Vagina (tissue), 2 donors: ENCODE measurements around the gene ETV4.

Experiments
- CTCF ChIP-seq, 3 experiments: fragments of 450-650 bp in 2 of 3; fragments of 200-600 bp in 1 of 3; sonication (generic) in 1 of 3; IDR thresholded peaks; one replicate each; pipeline ENCODE4 v1.5.1; 2017 to 2019; ENCODE audit warnings: antibody characterized with exemption in 3 of 3, mild to moderate bottlenecking in 2 of 3, moderate library complexity in 2 of 3
- POLR2AphosphoS5 ChIP-seq, 2 donors: sonication (generic); formaldehyde crosslinking; IDR thresholded peaks; one replicate each; pipeline ENCODE4 v1.9.0; 2017; ENCODE audit warnings: antibody characterized with exemption in 2 of 2, mild to moderate bottlenecking in 2 of 2, low read depth in 1 of 2; ENCODE audit not compliant: insufficient read depth in 1 of 2

- TF ChIP-seq CTCF (IDR thresholded peaks at IDR 0.05): no peak
- no peak for TF ChIP-seq POLR2AphosphoS5 (IDR thresholded peaks at IDR 0.05; ENCODE audit: insufficient read depth in 1 of 2, low read depth in 1 of 2)
Observed at GRCh38 chr17:43531955-43532354, 14.2 kb downstream of the ETV4 start.
